Right renal pelvis (tissue), 4 donors: ENCODE results near the gene AFF3. TPM values are rescaled to one million over a fixed set of nuclear protein-coding genes. Genes with fewer than 3 reads are reported as not detected.
"Not testable (repeated sequence)": the region's sequence is repeated elsewhere in the genome, so short reads cannot be mapped to it uniquely, and the experiment has no call there.

ENCODE experiments used
- DNase-seq, 4 donors: peaks; one replicate each; pipeline ENCODE4 v3.0.0-alpha.2; 2013; ENCODE audit warnings: low read depth in 4 of 4, low spot score in 3 of 4, missing footprints in 1 of 4
- polyA plus RNA-seq, 4 donors: library from polyadenylated mRNA; unstranded; fragments of 120-200 nt; gene quantifications; one replicate each; pipeline ENCODE4 v1.2.1, GENCODE V29; 2013; ENCODE audit not compliant: insufficient read length in 4 of 4

The AFF3 gene
- polyA plus RNA-seq, 4 donors = 18.3 to 25.4 (median 20.9) TPM

- not testable (repeated sequence) for DNase-seq
These were observed 9.4 kb upstream of the AFF3 start for GRCh38 chr2:100151832-100152231.

GRCh38 chr2:100151310-100151709 lies 8.9 kb upstream of the AFF3 start:
- DNase-seq = no peak

DNA sequence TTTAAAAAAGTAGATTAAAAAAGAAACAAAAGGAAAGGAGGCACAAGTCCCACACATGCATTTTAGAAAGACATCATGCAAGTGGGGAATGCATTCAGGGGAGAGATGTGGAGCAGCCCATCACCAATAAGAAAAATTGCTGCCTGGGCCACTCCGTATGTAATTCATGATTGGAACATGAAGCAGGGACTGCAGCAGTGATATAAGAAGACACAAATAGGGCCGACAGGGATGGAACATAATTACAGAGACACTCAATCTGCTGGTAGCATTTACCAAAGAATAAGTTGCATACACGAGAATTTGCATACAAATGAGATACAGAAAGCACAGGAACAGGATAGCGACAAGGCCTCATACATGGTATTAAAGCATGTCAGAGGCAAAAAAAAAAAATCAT lies 6.5 kb upstream of the AFF3 start:
- no peak for DNase-seq

GRCh38 chr2:100146657-100146960 lies 4.2 kb upstream of the AFF3 start:
- DNase-seq = no peak

DNA sequence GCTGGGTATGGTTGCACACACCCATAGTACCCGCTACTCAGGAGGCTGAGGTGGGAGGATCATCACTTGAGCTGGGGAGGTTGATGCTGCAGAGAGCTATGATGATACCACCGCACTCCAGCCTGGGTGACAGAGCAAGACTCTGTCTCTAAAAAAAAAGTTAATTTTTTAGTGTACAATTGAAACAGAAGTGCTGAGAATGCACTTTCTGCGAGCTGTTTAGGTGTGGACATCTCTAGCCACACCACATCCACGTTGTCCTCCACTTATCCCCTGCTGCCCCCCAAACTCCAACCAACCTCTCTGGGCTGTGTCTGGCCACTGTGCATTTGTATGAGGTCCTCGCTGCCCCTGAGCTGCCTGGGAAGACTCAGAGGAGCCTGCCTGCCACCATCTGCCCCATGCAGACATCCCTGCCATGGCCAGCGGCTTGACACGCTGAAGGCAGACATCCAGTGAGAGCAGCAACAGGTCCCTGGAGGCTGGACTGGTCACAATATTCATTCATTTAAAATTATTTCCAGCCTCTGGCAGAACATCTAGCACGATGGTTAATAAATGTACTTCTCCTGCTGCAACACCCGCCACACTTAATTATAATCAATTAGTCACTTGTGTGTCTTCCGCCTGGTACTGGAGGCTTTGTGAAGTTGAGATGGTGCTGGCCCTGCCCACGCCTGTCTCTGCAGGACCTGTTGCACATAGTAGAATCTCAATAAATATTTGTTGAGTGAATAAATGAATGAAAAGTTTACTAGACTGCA lies 3.7 kb upstream of the AFF3 start:
- DNase-seq = no peak

DNA sequence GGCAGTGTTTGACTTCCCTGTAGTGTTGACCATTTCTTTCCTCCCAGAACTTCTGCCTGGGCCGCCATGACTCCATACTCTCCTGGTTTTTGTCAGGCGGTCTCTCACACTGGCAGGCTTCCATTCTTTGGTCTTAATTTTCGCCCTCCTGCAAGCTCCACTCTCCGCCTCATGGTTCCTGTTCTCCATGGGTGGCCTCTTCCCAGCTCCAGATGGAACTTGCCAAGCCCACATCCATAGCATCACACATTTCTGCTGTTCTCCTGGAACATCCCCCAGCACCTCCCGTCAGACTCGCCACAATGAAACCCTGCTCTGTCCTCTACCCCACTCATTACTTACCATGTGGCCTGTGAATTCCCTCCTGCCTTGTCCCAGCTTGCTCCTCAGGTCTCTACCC lies 896 bp upstream of the AFF3 start:
- no peak for DNase-seq

GRCh38 chr2:100141906-100142305 lies 484 bp downstream of the AFF3 start:
- DNase-seq = no peak

GRCh38 chr2:100140582-100140981 lies 1.8 kb downstream of the AFF3 start:
- no peak for DNase-seq

GRCh38 chr2:100137866-100138570 lies 4.4 kb downstream of the AFF3 start:
- DNase-seq = no peak

GRCh38 chr2:100137318-100137717 lies 5.1 kb downstream of the AFF3 start:
- DNase-seq = no peak

DNA sequence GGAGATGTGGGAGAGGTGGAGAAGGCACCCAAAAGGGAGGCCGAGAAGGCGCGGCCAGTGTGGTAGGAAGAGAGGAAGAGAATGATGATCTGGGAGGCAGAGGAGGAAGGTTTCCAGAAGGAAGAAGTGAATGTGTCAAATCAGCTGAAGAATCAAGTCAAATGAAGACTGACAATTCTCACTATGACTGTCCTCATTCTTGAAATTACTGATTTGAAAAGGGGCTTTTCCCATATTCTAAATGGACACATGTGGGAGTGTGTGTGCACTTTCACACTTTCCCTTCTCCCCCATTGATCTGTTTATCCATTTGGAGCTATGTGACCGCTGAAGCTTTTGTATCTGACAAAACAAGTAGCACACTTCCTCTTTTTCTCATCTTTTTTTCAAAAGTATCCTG lies 6.1 kb downstream of the AFF3 start:
- no peak for DNase-seq

- no peak for DNase-seq
These were observed 7.0 kb downstream of the AFF3 start for GRCh38 chr2:100135415-100135814.

GRCh38 chr2:100130595-100131391 lies 11.6 kb downstream of the AFF3 start:
- no peak for DNase-seq

DNA sequence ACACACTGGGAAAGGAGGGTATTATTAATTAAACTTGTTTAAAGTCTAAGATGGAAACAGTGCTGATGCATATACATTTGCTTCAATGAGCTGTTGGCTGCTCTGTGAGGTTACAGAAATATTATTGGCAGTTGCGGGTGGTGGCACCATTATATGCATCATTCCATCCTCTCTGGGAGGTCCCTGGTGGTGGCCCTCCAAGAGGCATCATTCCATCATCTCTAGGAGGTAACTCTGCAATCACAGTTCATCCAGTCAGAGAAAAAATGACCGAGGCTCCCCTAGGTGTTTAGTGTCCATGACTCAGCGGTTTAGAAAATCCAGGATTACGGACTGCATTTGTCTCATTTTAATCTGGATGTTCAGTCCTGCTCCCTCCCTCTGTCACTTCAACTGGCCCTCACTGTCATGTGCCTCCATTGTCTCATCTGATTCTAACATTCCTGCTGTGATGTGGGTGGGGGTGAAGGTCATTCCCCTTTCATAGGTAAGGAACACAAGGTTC lies 15.4 kb downstream of the AFF3 start:
- no peak for DNase-seq

- DNase-seq = no peak
These were observed 16.2 kb downstream of the AFF3 start for GRCh38 chr2:100126201-100126600.

DNA sequence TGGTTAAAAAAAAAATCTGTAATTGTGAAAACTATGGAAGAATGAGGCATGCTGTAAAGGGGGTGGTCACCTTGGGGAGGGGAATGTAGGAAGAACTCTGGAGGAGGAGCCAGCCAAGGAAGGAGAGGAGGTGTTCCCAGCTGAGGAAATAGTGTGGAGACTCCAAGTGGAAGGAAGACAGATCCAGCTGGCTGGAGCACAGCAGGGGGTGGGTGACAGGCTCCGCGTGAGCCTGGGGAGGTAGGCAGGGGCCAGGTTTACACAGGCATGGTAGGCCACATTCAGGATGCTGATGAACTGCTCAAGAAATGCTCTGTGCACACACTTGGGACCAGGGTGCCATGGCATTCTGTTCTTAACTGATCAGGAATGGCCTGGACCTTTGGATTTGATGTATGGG lies 16.8 kb downstream of the AFF3 start:
- DNase-seq = no peak

DNA sequence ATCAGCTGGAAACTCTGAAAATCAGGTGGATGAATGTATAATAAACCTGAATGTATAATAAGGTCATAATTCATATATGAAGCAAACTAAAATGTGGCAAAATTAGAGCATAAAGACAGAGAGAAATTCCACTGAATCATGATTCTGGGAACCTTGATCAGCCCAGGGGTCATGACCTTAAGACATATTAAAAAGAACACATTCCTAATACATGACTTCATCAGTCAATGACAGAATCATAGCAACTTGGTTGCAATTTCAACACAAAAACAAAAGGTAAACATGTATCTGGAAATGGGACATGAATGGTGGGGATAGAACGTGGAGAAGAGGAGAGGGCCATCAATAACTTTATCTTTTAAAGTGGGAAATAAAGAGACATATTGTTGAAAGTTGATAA lies 17.6 kb downstream of the AFF3 start:
- DNase-seq = no peak

DNA sequence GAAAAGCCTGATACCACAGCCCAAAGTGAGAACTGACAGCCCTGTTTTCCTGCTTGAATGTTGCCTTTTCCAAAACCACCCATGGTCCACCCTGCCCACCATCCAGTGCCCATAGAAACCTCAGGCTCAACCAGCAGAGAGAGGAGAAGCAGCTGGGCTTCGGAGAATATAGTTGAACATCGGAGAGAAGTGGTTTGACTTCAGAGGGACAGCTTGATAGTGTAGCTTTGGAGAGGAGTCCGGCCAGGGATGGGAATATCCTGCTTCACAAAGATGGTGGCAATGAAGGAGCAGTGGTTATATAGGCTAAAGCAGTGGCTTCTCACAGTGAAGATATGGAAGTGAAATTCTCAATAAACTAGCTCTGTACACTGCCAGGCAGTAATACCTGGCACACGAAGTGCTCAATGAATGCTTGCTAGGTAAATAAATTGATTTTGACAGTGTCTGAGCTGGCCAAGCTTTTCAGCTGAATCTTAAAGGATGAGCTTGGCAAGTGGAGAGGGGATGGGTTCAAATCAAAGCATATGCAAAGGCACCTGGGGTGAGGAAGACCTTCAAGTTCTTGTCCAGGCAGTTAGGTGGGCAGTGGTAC lies 21.2 kb downstream of the AFF3 start:
- no peak for DNase-seq

- no peak for DNase-seq
These were observed 23.2 kb downstream of the AFF3 start for GRCh38 chr2:100119235-100119634.

DNA sequence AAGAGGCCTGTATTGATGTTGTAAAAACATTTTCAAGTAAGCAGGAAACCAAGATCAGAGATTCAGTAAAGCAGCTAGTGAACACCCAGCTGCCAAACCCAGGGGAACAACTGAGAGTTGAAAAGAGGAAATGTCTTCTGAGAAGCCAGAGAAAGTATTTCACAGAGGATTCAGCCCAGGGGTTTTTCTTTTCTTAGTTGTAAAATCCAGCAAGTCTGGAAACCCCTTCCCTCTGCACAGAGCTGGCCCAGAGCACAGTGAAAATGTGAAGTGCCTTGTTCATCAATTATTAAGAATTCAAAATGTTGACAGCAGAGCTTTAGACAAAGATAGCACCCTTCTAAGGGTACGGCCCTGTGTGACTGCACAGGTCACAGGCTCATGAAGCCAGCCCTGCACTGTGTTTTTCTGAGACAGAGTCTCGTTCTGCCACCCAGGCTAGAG lies 28.4 kb downstream of the AFF3 start:
- no peak for DNase-seq

DNA sequence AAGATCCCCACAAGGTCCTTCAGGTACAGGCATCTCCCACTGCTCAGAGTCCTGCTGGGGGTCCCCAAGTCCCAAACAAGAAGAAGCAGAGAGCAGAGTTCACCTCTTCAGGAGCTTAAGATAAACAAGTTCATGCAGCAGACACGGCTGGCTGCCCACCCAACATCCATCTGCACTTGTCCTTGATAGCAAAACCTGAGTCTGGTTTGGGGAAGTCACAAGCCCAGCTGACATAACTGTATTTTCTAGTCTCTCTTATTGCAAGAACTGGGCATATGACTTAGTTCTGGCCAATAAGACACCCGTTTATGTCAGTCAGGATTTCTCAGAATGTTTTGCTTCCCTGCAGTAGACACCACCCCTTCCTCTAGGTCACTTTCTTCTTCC lies 31.8 kb downstream of the AFF3 start:
- no peak for DNase-seq
